GM19397 (cell line): ENCODE results near the gene MLF2.

Experiments
- ATAC-seq: cut with Tn5 transposase; IDR thresholded peaks from one replicate; pipeline ENCODE4 v1.9.1; 2021; ENCODE audit warnings: mild to moderate bottlenecking, moderate library complexity; ENCODE audit not compliant: unreplicated experiment

The MLF2 gene

GRCh38 chr12:6752921-6753771, at the start of gene MLF2:
Gene MLF2, minus strand, starts transcription at chr12:6753141. Its CDS starts 807 bp downstream, at chr12:6752334.
- ATAC-seq: peak; percentile 81

GRCh38 chr12:6799147-6799546, 46.2 kb upstream of the MLF2 start:
- no peak for ATAC-seq

GRCh38 chr12:6796576-6796975, 43.6 kb upstream of the MLF2 start:
- no peak for ATAC-seq

GRCh38 chr12:6795088-6795487, 42.1 kb upstream of the MLF2 start:
- ATAC-seq: no peak

GRCh38 chr12:6792522-6793201, 39.7 kb upstream of the MLF2 start:
- no peak for ATAC-seq

- ATAC-seq: no peak
Observed at GRCh38 chr12:6791931-6792520, 39.1 kb upstream of the MLF2 start.

- ATAC-seq: no peak
Observed at GRCh38 chr12:6790496-6791150, 37.7 kb upstream of the MLF2 start.

- no peak for ATAC-seq
Observed at GRCh38 chr12:6788972-6789924, 36.3 kb upstream of the MLF2 start, which contains the start of gene CD4. Gene CD4, plus strand, starts transcription at chr12:6789528. Its CDS starts 10,611 bp downstream, at chr12:6800139.

- no peak for ATAC-seq
Observed at GRCh38 chr12:6787309-6787708, 34.4 kb upstream of the MLF2 start.

- no peak for ATAC-seq
Observed at GRCh38 chr12:6786416-6787094, 33.6 kb upstream of the MLF2 start.

- no peak for ATAC-seq
Observed at GRCh38 chr12:6784761-6785160, 31.8 kb upstream of the MLF2 start.

- no peak for ATAC-seq
Observed at GRCh38 chr12:6784296-6784695, 31.4 kb upstream of the MLF2 start.

GRCh38 chr12:6783828-6784227, 30.9 kb upstream of the MLF2 start:
- ATAC-seq: no peak

GRCh38 chr12:6782850-6783566, 30.1 kb upstream of the MLF2 start:
- ATAC-seq: no peak

GRCh38 chr12:6782119-6782518, 29.2 kb upstream of the MLF2 start:
- ATAC-seq: no peak

GRCh38 chr12:6780573-6780972, 27.6 kb upstream of the MLF2 start:
- ATAC-seq: no peak

- no peak for ATAC-seq
Observed at GRCh38 chr12:6779708-6780432, 26.9 kb upstream of the MLF2 start.
